ENCODE data around the gene WIZ.

The WIZ gene

DNA sequence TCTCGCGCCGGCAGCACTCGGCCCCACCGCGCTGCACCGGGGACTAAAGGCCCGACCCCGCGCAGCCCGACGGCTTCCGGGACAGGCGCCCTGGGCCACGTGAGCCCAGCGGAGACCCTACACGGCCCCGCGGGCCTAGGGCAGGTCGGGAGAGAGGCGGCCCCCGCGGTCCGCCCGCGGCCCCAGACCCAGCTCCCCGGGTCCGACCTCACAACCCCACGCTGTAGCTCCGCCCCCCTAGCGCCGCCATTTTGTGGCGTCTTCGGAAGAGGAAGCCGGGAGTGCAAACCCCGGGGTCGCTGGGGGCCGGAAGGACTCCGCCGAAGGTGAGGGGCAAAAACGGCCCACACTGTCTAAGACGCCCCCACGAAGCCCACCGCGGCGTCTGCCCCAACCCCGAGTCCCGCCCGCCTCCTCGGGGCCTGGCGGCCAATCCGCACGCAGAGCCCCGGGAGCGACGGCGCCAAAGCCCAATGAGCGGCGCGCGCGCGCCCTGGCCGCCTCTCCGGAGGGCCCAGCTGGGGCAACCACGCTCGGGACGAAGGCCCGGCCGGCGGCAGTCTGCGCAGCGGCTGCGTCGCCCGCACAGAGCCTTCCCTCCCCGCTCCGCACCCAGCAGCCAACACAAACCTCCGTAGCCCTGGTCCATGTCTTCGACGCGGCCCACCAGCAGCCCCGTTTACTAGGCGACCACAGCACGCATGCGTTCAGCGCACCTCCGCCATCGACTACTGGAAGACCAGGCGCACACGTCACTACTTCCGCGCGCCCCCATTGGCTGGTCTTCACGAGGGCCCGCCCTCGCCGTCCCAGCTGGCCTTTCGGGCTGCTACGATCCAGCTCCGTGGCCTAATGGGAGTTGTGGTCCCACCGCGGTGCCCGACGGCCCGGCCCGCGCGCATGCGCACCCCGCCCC is 70.4 kb downstream of the WIZ start, which contains the start of gene AKAP8:
Gene AKAP8, minus strand, starts transcription at position 705 of the 916 bp plus-strand sequence. Its CDS starts 56 bp downstream, at position 649.
- in situ Hi-C loops (cut with MboI; ENCODE audit: low sequenced_read_pairs) = no loop called here

DNA sequence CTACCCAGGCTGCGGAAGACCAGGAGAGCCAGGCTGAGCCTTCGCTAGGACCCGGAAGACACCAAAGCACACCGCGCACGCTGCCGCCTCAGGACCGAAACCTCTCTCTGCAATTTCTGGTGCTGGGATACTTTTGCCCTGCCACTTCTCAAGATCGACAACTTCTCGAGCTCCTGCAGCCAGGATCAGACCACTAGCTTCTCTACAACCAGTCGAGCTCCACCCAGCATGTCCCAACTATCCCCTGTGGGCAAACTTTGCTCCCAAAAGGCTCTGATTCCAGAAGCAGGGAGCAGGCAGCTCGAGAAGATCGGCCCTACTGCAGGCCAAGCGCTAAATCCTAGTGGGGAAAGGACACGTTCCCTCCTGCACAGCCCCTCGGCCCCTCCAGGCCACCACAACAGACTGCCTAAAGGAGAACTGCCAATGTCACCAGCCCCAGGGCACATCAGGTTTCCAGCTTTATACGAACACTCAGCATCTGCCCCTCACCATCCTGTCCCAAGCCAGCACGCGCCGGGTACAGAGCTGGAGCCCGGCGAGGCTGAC is 71.1 kb downstream of the WIZ start:
- in situ Hi-C loops (cut with MboI; ENCODE audit: low sequenced_read_pairs) = no loop called here

DNA sequence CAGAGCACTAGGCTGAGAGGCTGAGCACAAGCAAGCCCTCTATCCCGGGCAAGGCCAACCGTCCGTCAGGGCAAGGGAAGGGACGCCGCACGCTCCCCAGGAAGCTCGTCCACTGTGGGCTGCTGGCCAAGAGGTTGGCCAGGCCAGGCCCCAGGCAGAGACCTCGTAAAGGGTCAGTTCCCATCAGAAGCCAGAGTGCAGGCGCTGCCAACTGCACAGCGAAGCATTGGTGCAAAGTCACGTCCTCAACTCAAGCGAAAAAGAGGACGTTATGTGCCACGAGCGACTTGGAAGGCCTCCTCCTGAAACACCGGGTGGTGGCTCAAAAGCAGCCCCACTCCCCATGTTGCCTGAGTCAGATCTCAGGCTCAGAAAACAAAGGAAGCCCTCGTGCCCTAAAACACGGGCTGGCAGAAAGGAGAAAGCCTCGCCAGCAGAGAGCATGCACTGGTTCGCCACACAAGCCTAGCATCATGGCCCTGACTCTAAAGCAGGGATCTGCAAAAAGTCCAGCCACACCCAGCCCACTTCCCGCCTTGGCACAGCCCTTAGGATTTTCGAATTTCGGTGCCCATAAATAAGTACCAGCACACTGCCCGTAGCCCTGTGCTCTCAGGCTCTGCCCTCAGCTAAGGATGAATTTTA is 74.8 kb downstream of the WIZ start:
- in situ Hi-C loops (cut with MboI; ENCODE audit: low sequenced_read_pairs) = no loop called here

DNA sequence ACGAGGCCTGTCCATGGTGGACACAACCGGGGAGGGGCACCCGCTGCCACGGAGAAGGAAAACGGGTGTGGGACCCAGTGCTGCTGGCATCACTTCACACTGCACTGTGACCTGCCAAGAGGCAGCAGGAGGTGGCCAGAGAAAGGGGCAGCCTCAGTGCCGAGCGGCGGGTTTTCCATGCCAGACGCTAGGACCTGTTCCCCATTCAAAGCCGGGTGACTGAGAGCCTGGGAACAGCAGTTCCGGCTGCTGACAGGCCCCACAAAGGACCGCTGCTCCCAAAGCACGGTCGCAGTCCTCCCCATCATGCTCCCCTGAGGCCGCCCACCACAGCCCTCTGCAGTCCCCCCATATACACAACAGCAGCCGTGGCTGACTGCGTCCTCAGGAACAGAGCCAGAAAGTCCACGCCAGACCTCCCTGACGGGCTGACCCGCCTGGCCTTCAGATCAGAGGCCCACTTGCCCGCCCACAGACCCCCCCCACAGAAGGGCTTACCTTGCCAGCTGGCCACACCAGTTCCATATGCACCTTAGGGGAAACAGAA is 75.6 kb downstream of the WIZ start:
- in situ Hi-C loops (cut with MboI; ENCODE audit: low sequenced_read_pairs) = no loop called here

DNA sequence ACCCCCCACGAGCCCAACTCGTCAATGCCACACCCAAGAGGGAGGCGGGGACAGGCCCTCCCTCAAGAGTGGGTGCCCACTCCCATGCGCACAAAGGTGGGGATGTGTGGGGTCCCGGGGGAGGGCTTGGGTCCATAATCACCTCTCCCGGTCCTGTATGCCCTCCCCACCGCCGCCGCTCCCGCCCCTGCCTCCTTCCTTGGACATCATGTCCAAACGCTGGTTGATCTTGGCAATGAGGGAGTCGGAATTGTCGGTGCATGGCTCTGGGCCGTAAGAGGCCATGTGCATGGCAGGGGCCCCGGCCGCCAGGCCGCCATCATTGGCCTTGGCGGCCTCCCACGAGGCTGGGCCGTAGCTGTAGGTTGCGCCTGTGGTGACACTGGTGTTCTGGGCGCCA is 76.1 kb downstream of the WIZ start:
- in situ Hi-C loops (cut with MboI; ENCODE audit: low sequenced_read_pairs) = no loop called here

DNA sequence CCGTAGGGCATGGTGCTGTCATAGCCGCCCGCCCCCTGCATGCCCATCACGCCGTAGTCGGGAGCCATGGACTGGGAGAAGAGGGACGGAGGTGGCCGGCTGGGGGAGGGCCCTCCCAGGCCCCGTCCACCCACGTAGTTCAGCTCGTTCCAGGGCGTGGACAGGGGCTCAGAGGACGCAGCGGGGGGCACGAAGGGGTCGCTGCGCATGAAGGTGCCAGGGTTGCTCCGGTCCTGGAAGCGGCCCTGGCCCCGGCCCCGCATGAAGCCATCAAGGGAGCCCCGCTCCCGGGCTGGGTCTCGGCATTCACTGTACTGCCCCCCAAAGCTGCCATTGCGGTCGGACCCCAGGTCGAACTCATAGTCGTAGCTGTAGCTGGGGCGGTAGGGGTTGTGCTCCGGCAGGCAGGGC is 76.9 kb downstream of the WIZ start:
- in situ Hi-C loops (cut with MboI; ENCODE audit: low sequenced_read_pairs) = no loop called here

DNA sequence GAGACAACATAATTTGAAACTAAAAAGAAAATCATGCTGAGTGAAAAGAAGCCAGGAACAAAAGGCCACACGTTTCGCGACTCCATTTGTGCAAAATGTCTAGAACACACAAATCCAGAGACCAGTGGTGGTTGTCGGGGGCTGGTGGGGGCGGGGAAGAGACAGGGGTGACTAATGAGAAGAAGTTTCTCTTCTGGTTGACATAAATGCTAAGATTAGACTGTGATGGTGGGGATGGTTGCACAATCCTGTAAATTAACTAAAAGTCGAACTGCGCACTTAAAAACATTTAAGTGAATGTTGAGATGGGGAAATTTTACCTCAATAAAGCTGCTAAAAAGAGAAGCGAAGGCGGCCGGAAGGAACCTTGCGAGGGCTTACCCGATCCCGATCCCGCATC is 77.3 kb downstream of the WIZ start:
- in situ Hi-C loops (cut with MboI; ENCODE audit: low sequenced_read_pairs) = no loop called here

DNA sequence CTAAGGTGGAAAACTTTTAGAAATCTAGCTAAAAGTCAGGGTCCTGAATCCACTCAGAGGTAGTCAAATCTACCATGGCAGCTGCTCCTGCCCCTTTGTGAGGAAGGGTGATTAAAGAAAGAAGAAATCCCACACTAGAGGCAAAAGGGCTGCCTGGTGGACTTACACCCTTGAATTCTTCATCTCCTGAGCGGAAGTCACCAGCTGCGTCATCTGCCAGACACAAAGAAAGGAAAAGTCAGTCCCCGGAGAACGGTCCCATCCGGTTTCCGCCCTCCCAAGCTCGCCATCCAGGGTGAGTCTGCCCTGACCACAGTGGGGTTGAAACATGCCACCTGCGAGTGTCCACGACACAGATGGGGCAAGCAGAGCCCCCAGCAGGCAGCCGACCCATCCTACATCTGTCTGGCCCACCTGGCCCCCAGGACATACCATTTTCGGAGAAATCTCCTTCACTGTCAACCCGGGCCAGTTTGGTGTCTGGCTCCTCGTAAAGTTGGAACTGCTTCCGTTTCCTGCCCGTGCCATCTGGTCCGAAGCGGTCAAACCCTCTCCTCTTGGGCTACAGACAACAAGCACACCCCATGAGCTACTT is 77.9 kb downstream of the WIZ start:
- in situ Hi-C loops (cut with MboI; ENCODE audit: low sequenced_read_pairs) = no loop called here

DNA sequence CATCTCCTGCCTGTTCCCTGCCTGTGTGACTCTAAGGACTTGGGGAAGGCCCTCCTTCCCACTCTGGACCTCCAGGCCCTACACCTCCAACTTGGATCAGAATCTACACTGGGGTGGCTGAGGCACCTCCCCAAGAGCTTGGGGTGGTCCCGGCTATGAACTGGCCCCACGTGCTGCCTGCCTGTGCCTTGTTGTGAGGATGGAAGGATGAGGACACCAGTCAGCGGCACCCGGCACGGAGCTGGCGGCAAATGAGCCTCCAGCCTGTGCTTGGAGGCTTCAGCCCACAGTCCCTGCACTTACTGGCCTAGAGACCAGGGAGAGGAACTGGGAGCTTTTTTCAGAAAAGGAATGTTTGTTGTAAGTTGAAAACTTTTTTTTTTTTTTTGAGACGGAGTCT is 78.6 kb downstream of the WIZ start:
- in situ Hi-C loops (cut with MboI; ENCODE audit: low sequenced_read_pairs) = no loop called here

Data from hTERT RPE-1 (cell line).